ENCODE data around the gene ALLC.
"Not testable (repeated sequence)": the region's sequence is repeated elsewhere in the genome, so short reads cannot be mapped to it uniquely, and the experiment has no call there.

The ALLC gene

GRCh38 chr2:3657881-3658280 lies at the start of gene ALLC:
ALLC (plus strand) TSS chr2:3658200; CDS start chr2:3671158, 12,958 bp downstream.
- DNase-seq: no peak

- no peak for DNase-seq
These were observed 49.4 kb upstream of the ALLC start for GRCh38 chr2:3608373-3609278.

GRCh38 chr2:3609279-3609673 lies 48.7 kb upstream of the ALLC start:
- not testable (repeated sequence) for DNase-seq

- no peak for DNase-seq
These were observed 47.6 kb upstream of the ALLC start for GRCh38 chr2:3610415-3610814.

GRCh38 chr2:3610881-3611505 lies 47.0 kb upstream of the ALLC start:
- DNase-seq: no peak

- DNase-seq: no peak
These were observed 46.4 kb upstream of the ALLC start for GRCh38 chr2:3611589-3611988.

GRCh38 chr2:3612639-3613523 lies 45.1 kb upstream of the ALLC start:
- no peak for DNase-seq

- no peak for DNase-seq
These were observed 44.5 kb upstream of the ALLC start for GRCh38 chr2:3613524-3613905.

GRCh38 chr2:3614743-3615142 lies 43.3 kb upstream of the ALLC start:
- DNase-seq: not testable (repeated sequence)

GRCh38 chr2:3615541-3616200 lies 42.3 kb upstream of the ALLC start:
- DNase-seq: not testable (repeated sequence)

- not testable (repeated sequence) for DNase-seq
These were observed 41.4 kb upstream of the ALLC start for GRCh38 chr2:3616435-3617197.

GRCh38 chr2:3617198-3617890 lies 40.7 kb upstream of the ALLC start:
- DNase-seq: no peak

- no peak for DNase-seq
These were observed 39.6 kb upstream of the ALLC start for GRCh38 chr2:3618367-3618766.

- DNase-seq: no peak
These were observed 39.0 kb upstream of the ALLC start for GRCh38 chr2:3619033-3619432.

GRCh38 chr2:3619661-3620060 lies 38.3 kb upstream of the ALLC start:
- DNase-seq: not testable (repeated sequence)

- no peak for DNase-seq
These were observed 37.2 kb upstream of the ALLC start for GRCh38 chr2:3620834-3621233.

GRCh38 chr2:3622967-3623366 lies 35.0 kb upstream of the ALLC start:
- no peak for DNase-seq

GRCh38 chr2:3624059-3624794 lies 33.8 kb upstream of the ALLC start:
- DNase-seq: no peak

GRCh38 chr2:3625186-3625585 lies 32.8 kb upstream of the ALLC start:
- DNase-seq: no peak

Data from C1 segment of cervical spinal cord (tissue), 14 donors.